ENCODE results near the gene SCT.

SCT gene

DNA sequence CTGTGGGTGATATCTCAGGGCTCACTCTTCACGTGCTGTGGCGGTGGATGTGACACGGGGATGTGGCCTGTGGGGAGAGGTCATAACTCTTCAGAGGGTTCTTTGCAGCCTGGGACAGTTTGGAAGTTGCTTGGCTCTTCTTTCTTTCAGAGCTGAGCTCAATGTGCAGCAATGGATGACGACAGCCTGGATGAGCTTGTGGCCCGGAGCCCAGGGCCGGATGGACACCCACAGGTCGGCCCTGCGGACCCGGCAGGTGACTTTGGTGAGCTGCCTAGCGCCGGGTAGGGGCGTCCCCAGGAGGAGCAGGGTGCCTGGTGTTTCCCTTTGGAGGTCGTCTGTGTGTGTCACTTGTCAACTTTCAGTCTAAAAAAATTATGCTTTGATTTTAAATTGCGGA is 45.6 kb downstream of the SCT start:
- DNase-seq = no peak

DNA sequence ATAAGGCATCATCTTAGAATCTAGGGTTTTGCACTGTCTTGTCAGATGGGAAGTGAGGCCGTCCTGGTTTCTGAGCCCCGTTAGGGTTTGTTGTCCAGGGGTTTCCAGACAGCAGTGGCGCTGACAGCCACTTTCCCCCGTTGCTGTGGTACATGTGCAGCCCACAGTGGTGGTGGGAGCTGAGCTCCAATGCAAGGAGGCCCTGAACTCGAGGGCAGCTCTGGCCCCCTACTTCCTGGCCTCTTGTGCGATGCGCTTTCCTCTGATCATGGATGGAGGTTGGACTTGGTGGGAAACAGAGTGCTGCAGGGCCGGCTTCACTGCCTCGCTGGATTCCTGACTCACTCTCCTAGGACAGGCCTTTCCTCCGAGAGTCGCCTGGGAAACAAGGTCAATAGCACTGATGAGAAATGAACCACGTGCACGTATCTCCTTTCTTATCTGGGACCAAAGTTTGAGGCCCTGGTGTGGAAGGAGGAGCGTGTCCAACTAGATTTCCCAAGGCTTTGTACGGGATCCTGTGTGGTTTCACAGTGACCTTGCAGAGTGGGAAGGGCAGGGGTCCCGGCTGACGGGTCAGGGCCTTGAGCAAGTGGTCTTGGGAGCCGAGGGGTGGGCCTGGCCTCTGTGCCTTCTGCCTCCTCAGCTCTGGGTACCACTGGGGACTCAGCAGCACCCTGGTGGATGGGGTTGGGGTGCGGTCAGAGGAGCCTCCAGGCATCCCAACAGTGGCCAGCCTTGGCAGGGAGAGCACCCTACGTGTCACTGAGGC is 47.0 kb downstream of the SCT start:
- DNase-seq = no peak

DNA sequence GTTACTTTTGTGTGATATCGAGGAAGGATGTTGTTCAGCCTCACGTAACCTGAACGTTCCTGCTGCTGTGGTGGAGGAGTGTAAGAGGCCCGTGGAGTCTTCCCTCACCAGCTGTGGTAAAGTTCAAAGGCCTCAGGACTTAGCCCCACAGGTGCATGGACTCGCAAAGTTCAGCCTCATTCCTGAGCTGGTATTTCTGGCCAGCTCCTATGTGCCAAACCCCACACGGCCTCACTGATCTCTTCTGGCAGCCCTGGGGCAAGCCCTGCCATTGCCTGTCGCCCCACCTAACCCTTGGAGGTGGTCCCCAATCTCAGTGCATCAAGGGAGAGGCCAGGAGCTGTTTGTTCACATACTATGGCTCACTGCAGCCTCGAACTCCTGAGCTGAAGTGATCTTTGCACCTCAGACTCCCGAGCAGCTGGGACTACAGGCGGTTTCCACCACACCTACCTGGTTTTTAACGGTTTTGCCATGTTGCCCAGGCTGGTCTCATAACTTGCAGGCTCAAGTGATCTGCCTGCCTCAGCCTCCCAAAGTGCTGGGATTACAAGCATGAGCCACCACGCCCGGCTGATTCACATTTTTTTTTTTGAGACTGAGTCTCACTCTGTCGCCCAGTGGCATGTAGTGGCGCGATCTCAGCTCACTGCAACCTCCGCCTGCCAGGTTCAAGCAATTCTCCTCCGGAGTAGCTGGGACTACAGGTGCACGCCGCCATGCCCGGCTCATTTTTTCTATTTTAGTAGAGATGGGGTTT is 48.5 kb downstream of the SCT start:
- DNase-seq = no peak

DNA sequence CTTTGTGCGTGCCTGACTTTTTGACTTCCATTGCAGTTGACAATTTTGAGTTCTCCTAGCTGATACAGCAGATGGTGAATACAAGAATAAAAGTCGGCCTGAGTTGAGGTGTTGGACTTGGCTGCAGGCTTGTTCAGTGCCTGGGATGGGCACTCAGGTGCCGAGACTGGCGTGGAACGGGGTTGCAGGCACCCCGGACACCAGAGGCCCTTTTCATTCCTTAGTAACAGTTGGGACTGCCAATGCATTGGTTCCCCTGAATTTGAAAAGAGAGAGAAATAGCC is 49.4 kb downstream of the SCT start:
- no peak for DNase-seq

DNA sequence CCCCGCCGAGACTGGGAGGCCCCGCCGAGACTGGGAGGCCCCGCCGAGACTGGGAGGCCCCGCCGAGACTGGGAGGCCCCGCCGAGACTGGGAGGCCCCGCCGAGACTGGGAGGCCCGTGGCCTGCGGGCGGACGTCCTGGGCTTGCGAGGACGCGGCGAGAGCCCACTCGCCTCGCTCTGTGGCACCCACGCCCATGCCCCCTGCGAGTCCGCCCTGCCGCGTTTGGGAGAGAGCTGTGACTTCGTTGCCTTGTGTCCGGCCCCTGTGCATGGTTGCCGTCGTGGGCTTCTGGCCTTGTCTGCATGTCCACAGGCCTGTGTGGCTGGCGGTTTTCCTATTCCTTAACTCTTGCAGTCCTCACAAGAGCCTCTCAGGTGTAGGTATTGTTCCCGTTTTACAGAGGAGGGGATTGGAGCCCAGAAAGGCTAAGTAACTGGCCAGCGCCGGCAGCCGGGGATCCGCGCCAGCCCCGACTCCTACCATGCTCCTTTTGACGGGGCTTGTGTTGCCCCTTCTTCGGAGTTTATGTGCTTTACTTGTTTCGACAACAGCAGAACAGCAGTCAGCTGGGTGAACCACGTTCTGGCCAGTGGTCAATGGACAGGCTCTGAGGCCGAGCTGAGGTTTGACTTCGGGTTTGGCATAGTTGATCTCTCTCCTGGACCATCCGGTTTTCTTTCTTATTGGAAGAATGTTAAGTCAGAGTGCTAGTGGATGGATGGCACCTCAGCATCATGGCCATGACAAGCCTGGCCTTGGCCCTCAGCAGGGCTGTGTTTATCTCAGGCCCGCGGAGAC is 50.0 kb downstream of the SCT start:
- no peak for DNase-seq

Data from CD4-positive, alpha-beta T cell treated with Interleukin-21 for 1 hour (primary cell).